Measurements from ENCODE around the gene ODAD4. TPM values are rescaled to one million over a fixed set of nuclear protein-coding genes. Genes with fewer than 3 reads are reported as not detected.
"Not testable (repeated sequence)": the region's sequence is repeated elsewhere in the genome, so short reads cannot be mapped to it uniquely, and the experiment has no call there.

The ODAD4 gene
- total and polyA plus RNA-seq, 4 donors = 0.07 to 1.0 (median 0.23) TPM

GRCh38 chr17:42010898-42011516, 80.6 kb downstream of the ODAD4 start:
- H3K4me3 ChIP-seq (ENCODE audit: low read depth in 1 of 3, low read length in 3 of 3) = no peak overlapping the region
- H3K9me3 ChIP-seq (ENCODE audit: control insufficient read depth in 4 of 4, low read length in 3 of 4) = no peaks in the 10 kb centered on the region
- no peak for DNase-seq (ENCODE audit: low spot score)
- no peak for TF ChIP-seq CTCF (IDR thresholded peaks at IDR 0.05; ENCODE audit: low read depth, low read length, missing input control)
- no peak for TF ChIP-seq JUND (IDR thresholded peaks at IDR 0.05)
- TF ChIP-seq FOXA1 (IDR thresholded peaks at IDR 0.05) = no peak
- TF ChIP-seq EGR1 (IDR thresholded peaks at IDR 0.05; ENCODE audit: low read depth in 2 of 2) = no peak
- no peak for TF ChIP-seq HNF4A (conservative IDR thresholded peaks at IDR 0.05)
- TF ChIP-seq ZBTB33 (IDR thresholded peaks at IDR 0.05) = no peak
- no peak for TF ChIP-seq ATF3 (IDR thresholded peaks at IDR 0.05)
- TF ChIP-seq NR2F2 (IDR thresholded peaks at IDR 0.05) = no peak
- no peak for TF ChIP-seq HNF4G (IDR thresholded peaks at IDR 0.05)
- TF ChIP-seq, protein P1, sequence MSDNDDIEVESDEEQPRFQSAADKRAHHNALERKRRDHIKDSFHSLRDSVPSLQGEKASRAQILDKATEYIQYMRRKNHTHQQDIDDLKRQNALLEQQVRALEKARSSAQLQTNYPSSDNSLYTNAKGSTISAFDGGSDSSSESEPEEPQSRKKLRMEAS (IDR thresholded peaks at IDR 0.05) = no peak
- TF ChIP-seq SP1 (IDR thresholded peaks at IDR 0.05) = no peak
- no peak for TF ChIP-seq FOXA2 (IDR thresholded peaks at IDR 0.05)
- TF ChIP-seq GABPA (IDR thresholded peaks at IDR 0.05 in 1 of 2, conservative IDR thresholded peaks at IDR 0.05 in 1 of 2) = no peak
- no peak for TF ChIP-seq RAD21 (IDR thresholded peaks at IDR 0.05)
- TF ChIP-seq, protein P2, sequence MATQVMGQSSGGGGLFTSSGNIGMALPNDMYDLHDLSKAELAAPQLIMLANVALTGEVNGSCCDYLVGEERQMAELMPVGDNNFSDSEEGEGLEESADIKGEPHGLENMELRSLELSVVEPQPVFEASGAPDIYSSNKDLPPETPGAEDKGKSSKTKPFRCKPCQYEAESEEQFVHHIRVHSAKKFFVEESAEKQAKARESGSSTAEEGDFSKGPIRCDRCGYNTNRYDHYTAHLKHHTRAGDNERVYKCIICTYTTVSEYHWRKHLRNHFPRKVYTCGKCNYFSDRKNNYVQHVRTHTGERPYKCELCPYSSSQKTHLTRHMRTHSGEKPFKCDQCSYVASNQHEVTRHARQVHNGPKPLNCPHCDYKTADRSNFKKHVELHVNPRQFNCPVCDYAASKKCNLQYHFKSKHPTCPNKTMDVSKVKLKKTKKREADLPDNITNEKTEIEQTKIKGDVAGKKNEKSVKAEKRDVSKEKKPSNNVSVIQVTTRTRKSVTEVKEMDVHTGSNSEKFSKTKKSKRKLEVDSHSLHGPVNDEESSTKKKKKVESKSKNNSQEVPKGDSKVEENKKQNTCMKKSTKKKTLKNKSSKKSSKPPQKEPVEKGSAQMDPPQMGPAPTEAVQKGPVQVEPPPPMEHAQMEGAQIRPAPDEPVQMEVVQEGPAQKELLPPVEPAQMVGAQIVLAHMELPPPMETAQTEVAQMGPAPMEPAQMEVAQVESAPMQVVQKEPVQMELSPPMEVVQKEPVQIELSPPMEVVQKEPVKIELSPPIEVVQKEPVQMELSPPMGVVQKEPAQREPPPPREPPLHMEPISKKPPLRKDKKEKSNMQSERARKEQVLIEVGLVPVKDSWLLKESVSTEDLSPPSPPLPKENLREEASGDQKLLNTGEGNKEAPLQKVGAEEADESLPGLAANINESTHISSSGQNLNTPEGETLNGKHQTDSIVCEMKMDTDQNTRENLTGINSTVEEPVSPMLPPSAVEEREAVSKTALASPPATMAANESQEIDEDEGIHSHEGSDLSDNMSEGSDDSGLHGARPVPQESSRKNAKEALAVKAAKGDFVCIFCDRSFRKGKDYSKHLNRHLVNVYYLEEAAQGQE (IDR thresholded peaks at IDR 0.05) = no peak
- TF ChIP-seq RXRA (IDR thresholded peaks at IDR 0.05) = no peak
- no peak for TF ChIP-seq TAF1 (conservative IDR thresholded peaks at IDR 0.05)
- TF ChIP-seq YY1 (IDR thresholded peaks at IDR 0.05) = no peak
- H3K27ac ChIP-seq (ENCODE audit: low read depth in 1 of 2, low read length in 2 of 2) = no peak overlapping the region
- H3K27me3 ChIP-seq (ENCODE audit: control insufficient read depth in 4 of 4, insufficient read depth in 4 of 4, low read length in 3 of 4) = no peaks in the 10 kb centered on the region
- H3K4me1 ChIP-seq (ENCODE audit: control insufficient read depth in 4 of 4, insufficient read depth in 4 of 4, low read length in 3 of 4) = peaks cover 3 to 31% (median 12%) of the 10 kb centered on the region in 4 donors
- H3K36me3 ChIP-seq (ENCODE audit: control insufficient read depth in 4 of 4, insufficient read depth in 3 of 4, low read depth in 1 of 4, low read length in 3 of 4) = peaks cover 0 to 2% (median 0%) of the 10 kb centered on the region in 4 donors
- H3K9ac ChIP-seq (ENCODE audit: low read depth in 1 of 2, low read length in 2 of 2) = no peak overlapping the region
- 97% methylated on average over 3 of the region's 3 CpGs for WGBS

DNA sequence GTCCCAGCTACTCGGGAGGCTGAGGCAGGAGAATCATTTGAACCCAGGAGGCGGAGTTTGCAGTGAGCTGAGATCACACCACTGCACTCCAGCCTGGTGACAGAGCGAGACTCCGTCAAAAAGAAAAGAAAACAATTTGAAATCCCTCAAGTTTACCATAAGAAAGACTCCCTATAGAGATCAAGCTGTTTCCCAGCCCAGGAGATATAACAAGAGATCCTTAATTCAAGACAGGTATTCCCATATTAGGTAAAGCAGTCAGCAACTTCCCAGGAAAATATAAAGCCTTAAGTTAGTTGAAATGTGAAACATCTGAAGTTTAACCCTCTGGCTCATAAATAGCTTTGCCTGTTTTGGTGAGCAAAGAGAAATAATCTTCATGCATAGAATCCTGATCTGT, 81.9 kb downstream of the ODAD4 start:
- H3K4me1 ChIP-seq (ENCODE audit: control insufficient read depth in 4 of 4, insufficient read depth in 4 of 4, low read length in 3 of 4) = peaks cover 3 to 33% (median 15%) of the 10 kb centered on the region in 4 donors
- H3K9ac ChIP-seq (ENCODE audit: low read depth in 1 of 2, low read length in 2 of 2); H3K4me3 ChIP-seq (ENCODE audit: low read depth in 1 of 3, low read length in 3 of 3); H3K36me3 ChIP-seq (ENCODE audit: control insufficient read depth in 4 of 4, insufficient read depth in 3 of 4, low read depth in 1 of 4, low read length in 3 of 4); H3K27ac ChIP-seq (ENCODE audit: low read depth in 1 of 2, low read length in 2 of 2); H3K9me3 ChIP-seq (ENCODE audit: control insufficient read depth in 4 of 4, low read length in 3 of 4); DNase-seq (ENCODE audit: low spot score); H3K27me3 ChIP-seq (ENCODE audit: control insufficient read depth in 4 of 4, insufficient read depth in 4 of 4, low read length in 3 of 4): not testable (repeated sequence)
- WGBS = 92% methylated on average over 4 of the region's 4 CpGs

DNA sequence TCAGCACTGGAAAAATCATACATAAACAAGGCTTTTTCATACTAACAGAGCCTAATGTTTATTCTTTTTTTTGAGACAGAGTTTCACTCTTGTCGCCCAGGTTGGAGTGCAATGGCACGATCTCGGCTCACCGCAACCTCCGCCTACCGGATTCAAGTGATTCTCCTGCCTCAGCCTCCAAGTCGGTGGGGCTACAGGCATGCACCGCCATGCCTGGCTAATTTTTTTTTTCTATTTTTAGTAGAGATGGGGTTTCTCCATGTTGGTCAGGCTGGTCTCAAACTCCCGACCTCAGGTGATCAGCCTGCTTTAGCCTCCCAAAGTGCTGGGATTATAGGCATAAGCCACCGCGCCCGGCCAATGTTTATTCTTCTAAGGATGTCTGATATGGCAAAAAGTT, 83.3 kb downstream of the ODAD4 start:
- H3K9me3 ChIP-seq (ENCODE audit: control insufficient read depth in 4 of 4, low read length in 3 of 4); DNase-seq (ENCODE audit: low spot score); H3K27me3 ChIP-seq (ENCODE audit: control insufficient read depth in 4 of 4, insufficient read depth in 4 of 4, low read length in 3 of 4); H3K27ac ChIP-seq (ENCODE audit: low read depth in 1 of 2, low read length in 2 of 2); H3K36me3 ChIP-seq (ENCODE audit: control insufficient read depth in 4 of 4, insufficient read depth in 3 of 4, low read depth in 1 of 4, low read length in 3 of 4); H3K4me3 ChIP-seq (ENCODE audit: low read depth in 1 of 3, low read length in 3 of 3); H3K9ac ChIP-seq (ENCODE audit: low read depth in 1 of 2, low read length in 2 of 2): not testable (repeated sequence)
- 95% methylated on average over 12 of the region's 12 CpGs for WGBS
- peaks cover 3 to 40% (median 20%) of the 10 kb centered on the region in 4 donors for H3K4me1 ChIP-seq (ENCODE audit: control insufficient read depth in 4 of 4, insufficient read depth in 4 of 4, low read length in 3 of 4)

All from liver (tissue), 9 donors.